Tibial nerve (tissue), 4 donors: Measurements from ENCODE around the gene RNF130. TPM values are rescaled to one million over a fixed set of nuclear protein-coding genes. Genes with fewer than 3 reads are reported as not detected.

Experiments used
- DNase-seq, 2 donors: peaks; one replicate each; pipeline ENCODE4 v3.0.0-alpha.2; 2019; ENCODE audit warnings: low spot score in 2 of 2
- H3K27ac ChIP-seq, 4 donors: fragments of 200-600 bp; sonication (generic) in 3 of 4; one replicate each; pipeline ENCODE4 v1.5.1; 2017 to 2019; ENCODE audit warnings: mild to moderate bottlenecking in 1 of 4
- H3K27me3 ChIP-seq, 2 donors: fragments of 200-600 bp; sonication (generic) in 1 of 2; one replicate each; pipeline versions ENCODE4 v1.5.1 to v1.6.0; 2017 to 2019
- H3K36me3 ChIP-seq, 3 donors: fragments of 200-600 bp; sonication (generic); one replicate each; pipeline ENCODE4 v1.5.1; 2018 to 2019
- H3K4me1 ChIP-seq, 4 donors: fragments of 200-600 bp; sonication (generic) in 3 of 4; one replicate each; pipeline ENCODE4 v1.5.1; 2017 to 2019
- H3K4me3 ChIP-seq, 4 donors: fragments of 200-600 bp; sonication (generic) in 3 of 4; one replicate each; pipeline ENCODE4 v1.5.1; 2017 to 2019; ENCODE audit warnings: mild to moderate bottlenecking in 1 of 4, moderate library complexity in 1 of 4
- H3K9me3 ChIP-seq, 4 donors: fragments of 200-600 bp; sonication (generic) in 3 of 4; one replicate each; pipeline ENCODE4 v1.5.1; 2017 to 2019
- EP300 ChIP-seq, 2 donors: sonication (generic); formaldehyde crosslinking; IDR thresholded peaks; one replicate each; pipeline ENCODE4 v1.6.1; 2017; ENCODE audit warnings: antibody characterized with exemption in 2 of 2, mild to moderate bottlenecking in 1 of 2
- POLR2A ChIP-seq, 2 donors: fragments of 450-650 bp; IDR thresholded peaks; one replicate each; pipeline ENCODE4 v1.6.1; 2017; ENCODE audit warnings: antibody characterized with exemption in 2 of 2, mild to moderate bottlenecking in 2 of 2, moderate library complexity in 2 of 2
- WGBS, 2 donors: methylation state at CpG; one replicate each; pipeline ENCODE4 v1.1.5; 2018; 5-methylcytosine and 5-hydroxymethylcytosine counted together
- total RNA-seq, 4 donors: library from RNA; depleted of rRNA; stranded (reverse); fragments of >200 nt; gene quantifications; one replicate each; pipeline ENCODE4 v1.1.0, GENCODE V29; 2016
- TF ChIP-seq, protein P1 (sequence below), 5 experiments: fragments of 200-600 bp in 3 of 5; fragments of 450-650 bp in 2 of 5; sonication (generic) in 3 of 5; IDR thresholded peaks; one replicate each; pipeline ENCODE4 v1.5.1; 2016 to 2019; ENCODE audit warnings: antibody characterized with exemption in 5 of 5, mild to moderate bottlenecking in 3 of 5, moderate library complexity in 2 of 5

RNF130 gene
- total RNA-seq, 4 donors from 2014 or later, result 121 to 150 (median 143) TPM

DNA sequence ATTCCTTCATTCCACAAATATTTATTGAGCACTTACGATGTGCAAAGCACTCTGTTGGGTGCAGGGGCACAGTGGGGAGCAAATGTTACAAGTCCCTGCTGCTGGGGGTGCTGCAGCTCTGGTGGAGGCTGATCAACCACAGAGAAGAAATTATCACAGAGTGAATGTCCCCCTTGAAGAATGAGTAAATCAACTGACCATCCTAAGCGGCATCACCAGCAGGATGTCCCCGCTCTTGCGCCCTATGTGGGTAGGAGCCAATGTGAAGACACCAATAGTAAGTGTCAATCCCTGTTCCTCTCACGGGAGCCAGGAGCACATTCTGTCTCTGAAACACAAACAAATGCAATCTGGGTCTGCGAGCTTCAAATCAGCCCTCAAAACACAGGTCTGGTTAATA lies 116.5 kb downstream of the RNF130 start:
- DNase-seq, result no peak
- no peaks in the 10 kb centered on the region for H3K9me3 ChIP-seq
- H3K27ac ChIP-seq, result no peak overlapping the region
- no peaks in the 10 kb centered on the region for H3K4me1 ChIP-seq
- H3K4me3 ChIP-seq, result no peak overlapping the region
- peaks cover 0 to 43% (median 0%) of the 10 kb centered on the region in 3 donors for H3K36me3 ChIP-seq
- 88 to 89% methylated on average over 6 of the region's 6 CpGs for WGBS, 2 donors
- H3K27me3 ChIP-seq, result no peaks in the 10 kb centered on the region
- TF ChIP-seq, protein P1, sequence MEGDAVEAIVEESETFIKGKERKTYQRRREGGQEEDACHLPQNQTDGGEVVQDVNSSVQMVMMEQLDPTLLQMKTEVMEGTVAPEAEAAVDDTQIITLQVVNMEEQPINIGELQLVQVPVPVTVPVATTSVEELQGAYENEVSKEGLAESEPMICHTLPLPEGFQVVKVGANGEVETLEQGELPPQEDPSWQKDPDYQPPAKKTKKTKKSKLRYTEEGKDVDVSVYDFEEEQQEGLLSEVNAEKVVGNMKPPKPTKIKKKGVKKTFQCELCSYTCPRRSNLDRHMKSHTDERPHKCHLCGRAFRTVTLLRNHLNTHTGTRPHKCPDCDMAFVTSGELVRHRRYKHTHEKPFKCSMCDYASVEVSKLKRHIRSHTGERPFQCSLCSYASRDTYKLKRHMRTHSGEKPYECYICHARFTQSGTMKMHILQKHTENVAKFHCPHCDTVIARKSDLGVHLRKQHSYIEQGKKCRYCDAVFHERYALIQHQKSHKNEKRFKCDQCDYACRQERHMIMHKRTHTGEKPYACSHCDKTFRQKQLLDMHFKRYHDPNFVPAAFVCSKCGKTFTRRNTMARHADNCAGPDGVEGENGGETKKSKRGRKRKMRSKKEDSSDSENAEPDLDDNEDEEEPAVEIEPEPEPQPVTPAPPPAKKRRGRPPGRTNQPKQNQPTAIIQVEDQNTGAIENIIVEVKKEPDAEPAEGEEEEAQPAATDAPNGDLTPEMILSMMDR (IDR thresholded peaks at IDR 0.05), result no peak
- no peak for TF ChIP-seq POLR2A (IDR thresholded peaks at IDR 0.05)
- TF ChIP-seq EP300 (IDR thresholded peaks at IDR 0.05), result no peak

DNA sequence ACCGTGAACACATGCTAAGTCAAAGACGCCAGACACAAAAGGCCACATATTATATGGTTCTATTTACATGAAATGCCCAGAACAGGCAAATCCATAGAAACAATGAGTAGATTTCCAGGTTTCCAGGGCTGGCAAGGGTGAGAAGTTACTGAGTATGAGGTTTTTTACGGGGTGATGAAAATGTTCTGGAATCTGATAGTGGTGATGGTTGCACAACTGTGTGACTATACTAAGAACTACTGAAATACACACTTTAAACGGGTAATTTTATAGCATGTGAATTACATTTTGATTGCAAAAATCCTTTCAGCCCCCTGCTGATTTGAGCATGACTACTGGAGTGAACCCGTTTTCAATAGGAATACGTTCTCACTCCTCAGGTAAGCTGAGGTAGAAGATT lies 117.1 kb downstream of the RNF130 start:
- no peak overlapping the region for H3K4me3 ChIP-seq
- DNase-seq, result no peak
- TF ChIP-seq EP300 (IDR thresholded peaks at IDR 0.05) (no peak), POLR2A (IDR thresholded peaks at IDR 0.05) (no peak)
- TF ChIP-seq, protein P1 (IDR thresholded peaks at IDR 0.05), result no peak
- no peaks in the 10 kb centered on the region for H3K9me3 ChIP-seq
- WGBS, 2 donors, result 91 to 98% methylated on average over 6 of the region's 6 CpGs
- peaks cover 0 to 43% (median 0%) of the 10 kb centered on the region in 3 donors for H3K36me3 ChIP-seq
- no peaks in the 10 kb centered on the region for H3K4me1 ChIP-seq
- H3K27ac ChIP-seq, result no peak overlapping the region
- no peaks in the 10 kb centered on the region for H3K27me3 ChIP-seq

DNA sequence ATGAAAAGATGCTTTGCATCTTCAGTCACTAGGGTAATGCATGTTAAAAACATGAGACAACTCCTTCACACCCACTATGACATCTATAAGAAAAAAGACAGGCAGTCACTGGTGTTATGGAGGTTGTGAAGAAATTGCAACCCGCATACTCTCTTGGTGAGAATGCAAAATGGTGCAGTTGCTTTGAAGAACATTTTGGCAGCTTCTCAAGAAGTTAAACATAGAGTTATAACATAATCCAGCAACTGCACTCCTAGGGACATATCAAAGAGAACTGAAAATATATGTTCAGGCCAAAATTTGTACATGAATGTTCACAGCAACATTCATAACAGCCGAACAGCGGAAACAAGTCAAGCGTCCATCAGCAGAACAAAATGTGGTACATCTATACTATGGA lies 117.6 kb downstream of the RNF130 start:
- Histone ChIP-seq H3K27me3 (no peaks in the 10 kb centered on the region), H3K4me3 (no peak overlapping the region), H3K9me3 (no peaks in the 10 kb centered on the region), H3K27ac (no peak overlapping the region), H3K4me1 (no peaks in the 10 kb centered on the region), H3K36me3 (peaks cover 0 to 43% (median 0%) of the 10 kb centered on the region in 3 donors)
- TF ChIP-seq, protein P1 (IDR thresholded peaks at IDR 0.05), result no peak
- TF ChIP-seq POLR2A (IDR thresholded peaks at IDR 0.05) (no peak), EP300 (IDR thresholded peaks at IDR 0.05) (no peak)
- WGBS, 2 donors, result 92 to 96% methylated on average over 4 of the region's 4 CpGs
- no peak for DNase-seq

DNA sequence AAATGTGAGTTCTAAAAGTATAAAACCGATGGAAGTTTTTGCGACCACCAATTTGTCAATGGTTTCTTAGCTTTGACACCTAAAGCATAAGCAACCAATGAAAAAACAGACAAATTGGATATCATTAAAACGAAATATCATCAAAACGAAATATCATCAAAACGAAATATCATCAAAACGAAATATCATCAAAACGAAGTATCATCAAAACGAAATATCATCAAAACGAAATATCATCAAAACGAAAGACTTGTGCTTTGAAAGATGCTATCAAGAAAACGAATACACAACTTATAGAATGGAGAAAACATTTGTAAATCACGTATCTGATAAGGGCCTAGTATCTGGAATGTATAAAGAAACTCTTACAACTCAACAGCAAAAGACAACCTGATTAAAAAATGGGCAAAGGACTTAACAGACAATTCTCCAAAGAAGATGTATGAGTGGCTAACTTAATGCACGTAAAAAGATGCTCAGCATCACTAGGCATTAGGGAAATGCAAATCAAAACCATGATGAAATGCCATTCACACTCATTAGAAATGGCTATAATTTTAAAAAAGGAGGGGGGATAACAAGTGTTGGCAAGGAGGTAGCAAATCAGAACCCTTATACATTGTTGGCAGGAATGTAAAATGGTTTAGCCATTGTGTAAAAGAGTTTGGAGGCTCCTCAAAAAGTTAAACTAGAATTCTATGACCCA lies 134.4 kb downstream of the RNF130 start:
- no peak for TF ChIP-seq EP300 (IDR thresholded peaks at IDR 0.05)
- TF ChIP-seq, protein P1 (IDR thresholded peaks at IDR 0.05), result no peak
- no peak for TF ChIP-seq POLR2A (IDR thresholded peaks at IDR 0.05)
- Histone ChIP-seq H3K4me1 (no peaks in the 10 kb centered on the region), H3K27me3 (no peaks in the 10 kb centered on the region), H3K27ac (no peak overlapping the region), H3K4me3 (no peak overlapping the region), H3K36me3 (no peaks in the 10 kb centered on the region), H3K9me3 (no peaks in the 10 kb centered on the region)
- WGBS, 2 donors, result 93 to 94% methylated on average over 13 of the region's 13 CpGs
- no peak for DNase-seq

DNA sequence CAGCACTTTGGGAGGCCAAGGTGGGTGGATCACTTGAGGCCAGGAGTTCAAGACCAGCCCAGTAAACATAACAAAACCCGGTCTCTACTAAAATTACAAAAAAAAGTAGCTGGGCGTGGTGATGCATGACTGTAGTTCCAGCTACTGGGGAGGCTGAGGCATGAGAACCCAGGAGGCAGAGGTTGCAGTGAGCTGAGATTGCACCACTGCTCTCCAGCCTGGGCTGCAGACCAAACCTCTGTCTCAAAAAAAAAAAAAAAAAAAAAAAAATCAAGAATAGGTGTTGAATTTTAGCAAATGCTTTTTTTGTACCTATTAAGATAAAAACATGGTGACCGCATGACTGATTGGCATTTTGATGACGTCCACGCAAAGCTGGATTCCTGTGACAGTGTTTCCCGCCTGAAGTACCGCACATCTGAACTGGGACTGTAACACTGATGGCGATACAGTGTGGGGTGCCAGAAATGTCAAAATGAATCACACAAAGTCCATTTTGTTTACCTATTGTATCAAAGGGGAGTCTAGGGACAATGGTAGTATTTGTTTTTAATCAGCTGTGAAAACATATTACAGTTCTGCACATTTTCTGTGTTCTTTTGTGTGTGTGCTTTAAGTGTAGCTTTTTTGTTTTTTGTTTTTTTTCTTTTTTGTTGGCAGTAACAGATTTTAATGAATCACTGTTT lies 140.6 kb downstream of the RNF130 start:
- Histone ChIP-seq H3K27ac (no peak overlapping the region), H3K36me3 (no peaks in the 10 kb centered on the region), H3K4me1 (no peaks in the 10 kb centered on the region), H3K27me3 (no peaks in the 10 kb centered on the region), H3K4me3 (no peak overlapping the region), H3K9me3 (no peaks in the 10 kb centered on the region)
- 58 to 63% methylated on average over 8 of the region's 8 CpGs for WGBS, 2 donors
- no peak for DNase-seq
- TF ChIP-seq, protein P1 (IDR thresholded peaks at IDR 0.05), result no peak
- TF ChIP-seq EP300 (IDR thresholded peaks at IDR 0.05) (no peak), POLR2A (IDR thresholded peaks at IDR 0.05) (no peak)
